Measurements from ENCODE around the gene TMEM114. TPM values are rescaled to one million over a fixed set of nuclear protein-coding genes. Genes with fewer than 3 reads are reported as not detected.

TMEM114 gene
- polyA plus RNA-seq, 3 donors: not detected

GRCh38 chr16:8551388-8552332 is 38.7 kb downstream of the TMEM114 start:
- DNase-seq (ENCODE audit: low read depth in 3 of 3, low spot score in 2 of 3): no peak

- no peak for DNase-seq (ENCODE audit: low read depth in 3 of 3, low spot score in 2 of 3)
Observed at GRCh38 chr16:8550728-8551387, 39.5 kb downstream of the TMEM114 start.

- DNase-seq (ENCODE audit: low read depth in 3 of 3, low spot score in 2 of 3): no peak
Observed at GRCh38 chr16:8549843-8550412, 40.4 kb downstream of the TMEM114 start.

GRCh38 chr16:8548166-8548565 is 42.1 kb downstream of the TMEM114 start:
- no peak for DNase-seq (ENCODE audit: low read depth in 3 of 3, low spot score in 2 of 3)

- DNase-seq (ENCODE audit: low read depth in 3 of 3, low spot score in 2 of 3): no peak
Observed at GRCh38 chr16:8547762-8548161, 42.5 kb downstream of the TMEM114 start.

- no peak for DNase-seq (ENCODE audit: low read depth in 3 of 3, low spot score in 2 of 3)
Observed at GRCh38 chr16:8544406-8544805, 45.9 kb downstream of the TMEM114 start.

- DNase-seq (ENCODE audit: low read depth in 3 of 3, low spot score in 2 of 3): no peak
Observed at GRCh38 chr16:8543258-8543657, 47.1 kb downstream of the TMEM114 start.

GRCh38 chr16:8542393-8542792 is 47.9 kb downstream of the TMEM114 start:
- DNase-seq (ENCODE audit: low read depth in 3 of 3, low spot score in 2 of 3): no peak

- no peak for DNase-seq (ENCODE audit: low read depth in 3 of 3, low spot score in 2 of 3)
Observed at GRCh38 chr16:8541868-8542267, 48.4 kb downstream of the TMEM114 start.

GRCh38 chr16:8537691-8538342 is 52.5 kb downstream of the TMEM114 start:
- DNase-seq (ENCODE audit: low read depth in 3 of 3, low spot score in 2 of 3): no peak

- no peak for DNase-seq (ENCODE audit: low read depth in 3 of 3, low spot score in 2 of 3)
Observed at GRCh38 chr16:8533509-8533908, 56.8 kb downstream of the TMEM114 start.

GRCh38 chr16:8530752-8531384 is 59.4 kb downstream of the TMEM114 start:
- peak in 2 of 3 donors; percentile 3 to 4 for DNase-seq (ENCODE audit: low read depth in 3 of 3, low spot score in 2 of 3)

GRCh38 chr16:8528471-8528870 is 61.8 kb downstream of the TMEM114 start:
- DNase-seq (ENCODE audit: low read depth in 3 of 3, low spot score in 2 of 3): no peak

GRCh38 chr16:8523932-8524331 is 66.4 kb downstream of the TMEM114 start:
- no peak for DNase-seq (ENCODE audit: low read depth in 3 of 3, low spot score in 2 of 3)

- DNase-seq (ENCODE audit: low read depth in 3 of 3, low spot score in 2 of 3): no peak
Observed at GRCh38 chr16:8522757-8523156, 67.6 kb downstream of the TMEM114 start.

- no peak for DNase-seq (ENCODE audit: low read depth in 3 of 3, low spot score in 2 of 3)
Observed at GRCh38 chr16:8519643-8520042, 70.7 kb downstream of the TMEM114 start.

Other genes with a start within 250 kb of the TMEM114 start
- gene METTL22, start 31.2 kb upstream of the TMEM114 start, polyA plus RNA-seq (ENCODE audit: insufficient read length in 3 of 3): 10 to 100 TPM; 15.5 to 17.2 (median 15.7) TPM
- gene ABAT, start 84.1 kb upstream of the TMEM114 start, polyA plus RNA-seq (ENCODE audit: insufficient read length in 3 of 3): 10 to 100 TPM; 55.4 to 75.3 (median 69.7) TPM
- gene TMEM186, start 207.1 kb upstream of the TMEM114 start, polyA plus RNA-seq (ENCODE audit: insufficient read length in 3 of 3): 10 to 100 TPM; 15.3 to 17.1 (median 16.5) TPM
- 10 to 100 TPM; 19.7 to 23.6 (median 22.3) TPM for gene PMM2, start 207.3 kb upstream of the TMEM114 start, polyA plus RNA-seq (ENCODE audit: insufficient read length in 3 of 3)

Measured in right renal cortex interstitium (tissue), 3 donors.